ENCODE data around the gene KCNAB2.

Gene KCNAB2

DNA sequence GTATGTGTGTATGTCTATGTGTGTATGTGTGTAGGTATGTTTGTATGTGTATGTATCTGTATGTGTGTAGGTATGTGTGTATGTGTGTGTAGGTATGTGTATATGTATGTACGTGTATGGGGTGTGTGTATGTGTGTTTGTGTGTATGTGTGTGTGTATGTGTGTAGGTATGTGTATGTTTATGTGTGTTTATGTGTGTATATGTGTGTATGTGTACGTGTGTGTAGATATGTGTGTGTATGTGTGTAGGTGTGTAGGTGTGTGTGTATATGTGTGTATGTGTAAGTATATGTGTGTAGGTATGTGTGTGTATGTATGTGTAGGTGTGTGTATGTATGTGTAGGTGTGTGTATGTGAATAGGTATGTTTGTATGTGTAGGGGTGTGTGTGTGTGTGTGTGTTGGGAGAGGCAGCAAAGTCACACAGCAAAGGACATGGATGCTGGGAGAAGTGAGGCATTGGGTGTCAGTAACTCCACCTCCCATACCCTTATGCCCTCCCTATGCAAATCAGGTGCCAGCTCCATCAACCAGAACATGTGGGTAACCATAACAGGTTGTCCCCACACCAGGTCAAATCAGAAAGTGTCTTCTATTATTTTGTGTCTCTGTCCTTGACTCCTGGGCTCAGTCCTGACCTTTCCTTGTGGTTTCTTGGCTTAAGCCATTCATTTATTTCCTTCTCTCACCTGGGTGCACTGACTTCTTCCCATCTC lies 15.0 kb upstream of the KCNAB2 start:
- Mint-ChIP-seq H3K4me3 (peak overlapping the region in 1 of 2 donors; percentile 36), H3K27ac (peak overlapping the region; percentile 52), H3K9me3 (no peaks in the 10 kb centered on the region), H3K36me3 (peaks cover 55 to 74% of the 10 kb centered on the region in 2 donors), H3K4me1 (peaks cover 59 to 92% of the 10 kb centered on the region in 2 donors), H3K27me3 (no peaks in the 10 kb centered on the region)
- ATAC-seq (replicated peaks) (no peak), DNase-seq (no peak)

GRCh38 chr1:6033124-6033523 lies 12.6 kb upstream of the KCNAB2 start:
- H3K27ac Mint-ChIP-seq, result no peak overlapping the region
- peaks cover 59 to 87% of the 10 kb centered on the region in 2 donors for H3K4me1 Mint-ChIP-seq
- DNase-seq, result no peak
- ATAC-seq (replicated peaks), result no peak
- H3K9me3 Mint-ChIP-seq, result no peaks in the 10 kb centered on the region
- H3K4me3 Mint-ChIP-seq, result no peak overlapping the region
- no peaks in the 10 kb centered on the region for H3K27me3 Mint-ChIP-seq
- H3K36me3 Mint-ChIP-seq, result peaks cover 56 to 76% of the 10 kb centered on the region in 2 donors

- peaks cover 52 to 75% of the 10 kb centered on the region in 2 donors for H3K36me3 Mint-ChIP-seq
- no peaks in the 10 kb centered on the region for H3K27me3 Mint-ChIP-seq
- ATAC-seq (replicated peaks) (peak in 1 of 2 donors; percentile 33), DNase-seq (peak; percentile 16)
- H3K9me3 Mint-ChIP-seq, result no peaks in the 10 kb centered on the region
- peaks cover 53 to 84% of the 10 kb centered on the region in 2 donors for H3K4me1 Mint-ChIP-seq
- H3K27ac Mint-ChIP-seq, result no peak overlapping the region
- no peak overlapping the region for H3K4me3 Mint-ChIP-seq
Measured at GRCh38 chr1:6033986-6034749, 11.5 kb upstream of the KCNAB2 start.

DNA sequence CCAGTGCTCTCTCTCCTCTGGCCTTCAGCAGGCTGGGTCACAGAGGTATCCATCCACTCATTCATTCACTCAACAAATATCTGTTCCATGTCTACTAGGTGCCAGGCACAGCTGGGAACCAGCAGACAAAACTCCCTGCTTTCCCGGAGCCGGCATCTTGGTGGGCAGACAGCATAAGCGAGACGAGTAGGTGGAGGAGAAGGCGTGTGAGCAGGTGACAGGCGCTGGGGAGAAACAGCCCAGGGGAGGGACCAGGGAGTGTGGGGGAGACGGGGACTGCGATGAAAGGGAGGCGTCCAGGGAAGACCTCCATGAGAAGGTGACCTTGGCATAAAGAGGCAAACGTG lies 11.0 kb upstream of the KCNAB2 start:
- H3K27me3 Mint-ChIP-seq, result no peaks in the 10 kb centered on the region
- no peak overlapping the region for H3K27ac Mint-ChIP-seq
- peaks cover 49 to 72% of the 10 kb centered on the region in 2 donors for H3K36me3 Mint-ChIP-seq
- no peak for ATAC-seq (replicated peaks)
- H3K4me1 Mint-ChIP-seq, result peaks cover 50 to 79% of the 10 kb centered on the region in 2 donors
- no peak for DNase-seq
- H3K9me3 Mint-ChIP-seq, result no peaks in the 10 kb centered on the region
- no peak overlapping the region for H3K4me3 Mint-ChIP-seq

GRCh38 chr1:6035303-6035702 lies 10.4 kb upstream of the KCNAB2 start:
- ATAC-seq (replicated peaks) (no peak), DNase-seq (no peak)
- Mint-ChIP-seq H3K36me3 (peaks cover 44 to 69% of the 10 kb centered on the region in 2 donors), H3K4me1 (peaks cover 46 to 73% of the 10 kb centered on the region in 2 donors), H3K4me3 (peak overlapping the region in 1 of 2 donors; percentile 52), H3K27me3 (no peaks in the 10 kb centered on the region), H3K9me3 (no peaks in the 10 kb centered on the region), H3K27ac (peak overlapping the region; percentile 22)

- Mint-ChIP-seq H3K4me1 (peaks cover 42 to 69% of the 10 kb centered on the region in 2 donors), H3K4me3 (no peak overlapping the region), H3K9me3 (no peaks in the 10 kb centered on the region), H3K36me3 (peaks cover 40 to 64% of the 10 kb centered on the region in 2 donors), H3K27ac (no peak overlapping the region), H3K27me3 (no peaks in the 10 kb centered on the region)
- ATAC-seq (replicated peaks) (no peak), DNase-seq (no peak)
Measured at GRCh38 chr1:6035719-6036118, 10.0 kb upstream of the KCNAB2 start.

- Mint-ChIP-seq H3K4me1 (peaks cover 36 to 58% of the 10 kb centered on the region in 2 donors), H3K27me3 (no peaks in the 10 kb centered on the region), H3K4me3 (peak overlapping the region in 1 of 2 donors; percentile 43), H3K9me3 (no peaks in the 10 kb centered on the region), H3K36me3 (peaks cover 45 to 67% of the 10 kb centered on the region in 2 donors), H3K27ac (peak overlapping the region; percentile 53)
- peak; percentile 30 for DNase-seq
- ATAC-seq (replicated peaks), result peak; percentile 93 to 95
Measured at GRCh38 chr1:6037338-6037762, 8.3 kb upstream of the KCNAB2 start.

GRCh38 chr1:6038603-6039002 lies 7.1 kb upstream of the KCNAB2 start:
- no peak for ATAC-seq (replicated peaks)
- Mint-ChIP-seq H3K4me1 (peaks cover 26 to 46% of the 10 kb centered on the region in 2 donors), H3K9me3 (no peaks in the 10 kb centered on the region), H3K27me3 (no peaks in the 10 kb centered on the region), H3K4me3 (no peak overlapping the region), H3K36me3 (peaks cover 48 to 64% of the 10 kb centered on the region in 2 donors), H3K27ac (no peak overlapping the region)
- DNase-seq, result no peak

DNA sequence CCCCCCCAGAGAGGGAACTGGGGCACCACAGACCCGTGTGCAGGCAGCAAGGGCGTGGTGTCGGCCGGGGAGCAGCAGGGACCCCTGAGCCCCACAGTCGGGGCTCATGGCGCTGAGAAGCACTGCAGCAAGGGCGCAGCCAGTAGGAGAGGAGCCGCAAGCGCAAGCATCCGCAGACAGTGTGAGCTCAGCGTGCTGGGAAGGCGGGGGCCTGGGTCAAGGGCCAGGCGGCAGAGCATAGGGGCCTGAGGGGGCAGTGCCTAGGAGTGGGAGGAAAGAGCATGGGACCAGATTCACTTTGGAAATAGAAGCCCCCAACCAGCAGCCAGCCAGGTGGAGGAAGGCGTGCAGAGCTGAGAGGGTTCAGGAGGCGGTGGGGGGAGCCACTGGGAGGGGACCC lies 6.7 kb upstream of the KCNAB2 start:
- no peak overlapping the region for H3K4me3 Mint-ChIP-seq
- no peaks in the 10 kb centered on the region for H3K27me3 Mint-ChIP-seq
- H3K9me3 Mint-ChIP-seq, result no peaks in the 10 kb centered on the region
- no peak for ATAC-seq (replicated peaks)
- peaks cover 26 to 43% of the 10 kb centered on the region in 2 donors for H3K4me1 Mint-ChIP-seq
- no peak for DNase-seq
- peaks cover 52 to 68% of the 10 kb centered on the region in 2 donors for H3K36me3 Mint-ChIP-seq
- H3K27ac Mint-ChIP-seq, result peak overlapping the region; percentile 20

GRCh38 chr1:6040444-6040843 lies 5.2 kb upstream of the KCNAB2 start:
- Mint-ChIP-seq H3K27ac (no peak overlapping the region), H3K4me3 (no peak overlapping the region), H3K4me1 (peaks cover 22 to 29% of the 10 kb centered on the region in 2 donors), H3K36me3 (peaks cover 54 to 72% of the 10 kb centered on the region in 2 donors), H3K27me3 (no peaks in the 10 kb centered on the region), H3K9me3 (no peaks in the 10 kb centered on the region)
- ATAC-seq (replicated peaks) (no peak), DNase-seq (no peak)

DNA sequence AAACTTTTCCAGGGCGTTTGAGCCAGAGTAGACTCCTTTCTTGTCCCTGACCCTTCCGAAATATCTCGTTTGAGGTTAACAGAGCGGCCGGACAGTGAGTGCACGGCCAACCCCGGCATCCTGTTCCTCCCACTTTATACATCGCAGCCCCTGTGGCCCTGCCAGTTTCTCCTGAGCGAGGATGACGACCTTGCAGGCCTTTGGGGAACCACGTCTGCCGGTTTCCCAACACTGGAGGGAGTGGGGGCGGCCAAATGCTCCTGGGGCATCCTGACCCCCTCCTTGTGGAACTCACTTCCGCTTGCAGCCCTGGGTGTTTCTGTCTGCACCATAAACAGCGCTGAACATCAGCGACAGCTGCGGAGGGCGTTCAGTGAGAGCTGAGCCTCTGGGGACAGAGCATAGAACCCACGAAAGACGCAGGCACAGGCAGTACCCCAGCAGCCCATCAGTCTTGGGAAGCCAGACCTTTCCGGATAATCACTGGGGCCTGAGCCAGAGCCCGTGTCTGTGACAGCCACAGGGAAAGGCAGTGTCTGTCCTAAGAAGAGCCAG lies 4.8 kb upstream of the KCNAB2 start:
- no peak for ATAC-seq (replicated peaks)
- no peaks in the 10 kb centered on the region for H3K9me3 Mint-ChIP-seq
- no peaks in the 10 kb centered on the region for H3K27me3 Mint-ChIP-seq
- peaks cover 19 to 24% of the 10 kb centered on the region in 2 donors for H3K4me1 Mint-ChIP-seq
- no peak overlapping the region for H3K27ac Mint-ChIP-seq
- DNase-seq, result no peak
- H3K36me3 Mint-ChIP-seq, result peaks cover 51 to 69% of the 10 kb centered on the region in 2 donors
- H3K4me3 Mint-ChIP-seq, result no peak overlapping the region

GRCh38 chr1:6041432-6042062 lies 4.1 kb upstream of the KCNAB2 start:
- Mint-ChIP-seq H3K27ac (no peak overlapping the region), H3K27me3 (no peaks in the 10 kb centered on the region), H3K36me3 (peaks cover 47 to 69% of the 10 kb centered on the region in 2 donors), H3K4me1 (peaks cover 15 to 18% of the 10 kb centered on the region in 2 donors), H3K4me3 (no peak overlapping the region), H3K9me3 (no peaks in the 10 kb centered on the region)
- DNase-seq (no peak), ATAC-seq (replicated peaks) (no peak)

GRCh38 chr1:6043561-6043960 lies 2.1 kb upstream of the KCNAB2 start:
- peaks cover 54 to 72% of the 10 kb centered on the region in 2 donors for H3K36me3 Mint-ChIP-seq
- H3K9me3 Mint-ChIP-seq, result no peaks in the 10 kb centered on the region
- H3K4me3 Mint-ChIP-seq, result no peak overlapping the region
- no peak overlapping the region for H3K27ac Mint-ChIP-seq
- no peak for ATAC-seq (replicated peaks)
- peaks cover 6 to 7% of the 10 kb centered on the region in 2 donors for H3K4me1 Mint-ChIP-seq
- no peaks in the 10 kb centered on the region for H3K27me3 Mint-ChIP-seq
- no peak for DNase-seq

GRCh38 chr1:6044481-6045109 lies 1.1 kb upstream of the KCNAB2 start:
- peaks cover 0 to 7% of the 10 kb centered on the region in 2 donors for H3K4me1 Mint-ChIP-seq
- no peak overlapping the region for H3K4me3 Mint-ChIP-seq
- no peaks in the 10 kb centered on the region for H3K9me3 Mint-ChIP-seq
- peak overlapping the region; percentile 56 for H3K27ac Mint-ChIP-seq
- no peaks in the 10 kb centered on the region for H3K27me3 Mint-ChIP-seq
- H3K36me3 Mint-ChIP-seq, result peaks cover 57 to 70% of the 10 kb centered on the region in 2 donors
- no peak for DNase-seq
- ATAC-seq (replicated peaks), result no peak
